Fibroblast of peridontal ligament (primary cell): ENCODE measurements around the gene TMEM97.

Source experiments
- DNase-seq: peaks from one replicate; pipeline ENCODE4 v3.0.0-alpha.2; 2010; ENCODE audit errors: extremely low read depth

TMEM97 gene

GRCh38 chr17:28365487-28365886 is 46.5 kb downstream of the TMEM97 start:
- no peak for DNase-seq

- DNase-seq, result no peak
These were observed 47.6 kb downstream of the TMEM97 start for GRCh38 chr17:28366605-28367004.

GRCh38 chr17:28367641-28368305 is 48.8 kb downstream of the TMEM97 start:
- no peak for DNase-seq

GRCh38 chr17:28368306-28368831 is 49.4 kb downstream of the TMEM97 start:
- no peak for DNase-seq

DNA sequence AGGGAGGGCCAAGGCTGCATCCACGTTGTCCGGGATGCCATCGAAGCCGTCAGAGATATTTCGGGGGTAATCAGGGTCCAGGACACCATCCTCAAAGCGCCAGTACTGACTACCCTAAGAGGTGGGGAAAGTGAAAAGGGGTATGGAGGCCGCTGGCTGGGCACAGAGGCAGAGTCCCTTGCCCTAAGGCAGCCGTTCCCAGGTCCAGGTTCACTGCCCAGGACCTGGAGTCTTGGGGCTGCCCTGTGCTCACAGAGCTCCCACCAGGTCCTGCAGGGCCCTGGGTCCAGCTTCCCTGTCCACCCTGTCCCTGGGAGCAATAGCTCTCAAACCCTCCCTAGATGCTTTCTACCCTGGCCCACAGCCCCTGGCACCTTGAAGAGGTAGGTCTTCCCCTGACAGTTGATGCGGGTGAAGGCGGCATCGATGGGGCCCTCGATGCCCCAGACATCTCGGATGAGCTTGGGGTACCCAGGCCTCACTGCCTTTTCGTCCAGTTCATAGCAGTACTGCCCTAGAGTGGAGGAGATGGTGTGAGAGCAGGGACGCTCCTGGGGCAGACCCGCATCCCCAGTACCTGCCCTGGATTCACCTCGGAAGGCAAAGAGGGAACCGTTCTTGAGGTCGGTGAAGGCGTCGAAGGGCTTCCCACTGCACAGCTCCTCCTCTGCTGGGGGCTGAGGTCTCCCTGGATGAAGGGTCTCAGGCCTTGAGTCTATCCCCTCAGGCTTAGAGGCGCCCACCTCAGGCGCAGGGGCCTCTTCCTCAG is 50.1 kb downstream of the TMEM97 start:
- no peak for DNase-seq

DNA sequence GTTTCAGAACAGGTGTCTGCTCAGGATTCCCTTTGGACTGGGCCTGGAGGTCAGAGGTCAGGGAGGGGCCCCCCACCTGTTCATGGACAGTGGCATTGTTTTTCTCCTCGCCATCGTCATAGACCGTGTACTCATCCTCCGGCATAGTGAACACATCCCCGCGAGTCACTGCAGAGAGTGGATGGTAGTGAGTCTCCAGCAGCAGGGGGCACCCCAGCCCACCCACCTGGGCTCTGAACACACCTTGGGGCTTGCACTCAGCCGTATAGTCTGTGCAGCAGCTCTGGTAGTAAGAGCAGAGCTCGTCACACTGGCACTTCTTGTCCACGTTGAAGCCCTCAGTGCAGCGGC is 50.7 kb downstream of the TMEM97 start:
- no peak for DNase-seq

DNA sequence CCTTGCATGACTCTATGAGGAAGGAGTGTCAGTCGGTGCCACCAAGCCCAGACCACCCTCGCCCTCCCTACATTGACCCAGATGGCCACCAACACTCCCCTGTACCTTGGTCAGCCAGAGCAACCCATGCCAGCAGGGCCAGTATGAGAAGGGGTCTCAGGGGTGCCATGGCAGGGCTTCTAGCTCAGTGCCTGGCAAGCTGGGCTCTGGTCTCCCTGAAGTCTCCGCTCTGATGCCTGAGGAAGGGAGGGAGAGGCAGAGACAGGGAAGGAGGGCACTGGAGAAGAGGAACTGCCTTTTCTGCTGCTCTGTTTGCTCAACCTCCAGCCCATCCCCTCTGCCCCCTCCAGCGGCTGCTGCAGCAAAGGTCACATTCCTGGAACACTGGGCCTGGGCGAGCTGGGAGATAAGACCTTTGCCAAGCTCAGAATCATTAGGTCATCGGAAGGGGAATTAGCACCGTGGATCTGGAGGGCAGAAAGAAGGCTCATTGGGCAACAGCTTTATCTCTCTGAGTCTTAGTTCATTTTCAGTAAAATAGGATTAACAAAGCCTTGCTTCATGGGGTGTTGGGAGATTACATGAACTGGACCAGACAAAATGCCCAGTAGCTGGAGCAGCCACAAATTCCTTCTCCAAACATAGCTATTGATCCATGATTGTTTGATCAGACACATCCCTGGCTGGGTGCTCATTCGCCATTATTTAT is 51.2 kb downstream of the TMEM97 start, which contains the start of gene VTN:
Gene VTN, minus strand, starts transcription at position 273 of the 709 bp plus-strand sequence. Its CDS starts 104 bp downstream, at position 169.
- DNase-seq, result peak; percentile 23

DNA sequence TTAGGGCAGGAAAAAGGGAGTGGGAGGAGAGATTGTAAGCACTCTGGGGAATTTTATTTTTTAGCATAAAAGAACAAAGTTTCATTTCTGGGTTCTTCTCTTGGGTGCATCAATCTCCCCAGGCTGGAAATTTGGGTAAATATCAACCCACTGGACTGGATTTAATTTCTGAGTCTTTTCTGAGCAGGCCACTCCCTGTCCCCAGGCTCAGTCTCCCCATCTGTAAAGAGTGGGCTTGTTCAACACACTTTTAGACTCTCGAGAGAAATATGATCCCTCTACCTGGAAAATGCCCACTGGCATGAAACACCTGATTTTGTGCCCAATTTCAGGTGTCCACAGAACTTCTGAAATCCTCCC is 51.7 kb downstream of the TMEM97 start:
- no peak for DNase-seq

DNA sequence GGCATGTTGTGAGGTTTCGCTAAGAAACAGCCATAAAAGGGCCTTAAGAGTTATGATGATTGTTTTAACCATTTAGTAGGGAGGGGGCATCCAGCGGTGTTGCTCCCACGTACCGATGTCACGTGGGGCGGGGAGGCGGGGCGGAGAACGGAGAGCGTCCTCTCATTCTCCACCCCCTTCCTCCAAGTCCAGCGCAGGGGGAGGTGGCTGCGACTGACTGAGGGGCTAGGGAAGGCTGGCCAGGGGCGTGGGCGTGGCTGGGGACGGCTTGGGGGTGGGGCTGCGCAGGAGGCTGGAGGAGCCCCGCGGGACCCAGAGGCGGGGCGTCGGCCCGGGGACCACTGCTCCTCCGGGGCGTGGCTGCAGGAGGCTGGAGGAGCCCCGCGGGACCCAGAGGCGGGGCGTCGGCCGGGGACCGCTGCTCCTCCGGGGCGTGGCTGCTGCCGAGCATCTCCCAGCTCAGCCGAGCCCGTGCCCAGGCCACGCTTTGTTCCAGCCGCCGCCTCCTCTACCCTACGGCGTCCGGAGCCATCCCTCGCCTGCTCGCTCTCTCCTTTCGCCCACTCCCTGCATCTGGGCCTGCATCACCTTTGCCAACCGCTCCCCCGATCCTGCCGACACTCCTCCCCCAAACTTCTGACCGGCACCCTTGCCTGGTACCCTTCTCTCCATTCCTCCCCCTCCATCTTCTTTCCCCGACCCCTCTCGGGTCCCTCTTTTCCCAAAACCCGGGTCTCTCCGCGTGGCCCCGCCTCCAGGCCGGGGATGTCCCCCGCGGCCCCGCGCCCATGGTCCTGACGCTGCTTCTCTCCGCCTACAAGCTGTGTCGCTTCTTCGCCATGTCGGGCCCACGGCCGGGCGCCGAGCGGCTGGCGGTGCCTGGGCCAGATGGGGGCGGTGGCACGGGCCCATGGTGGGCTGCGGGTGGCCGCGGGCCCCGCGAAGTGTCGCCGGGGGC is 52.5 kb downstream of the TMEM97 start, which contains the start of gene SARM1:
Gene SARM1, plus strand, starts transcription at position 450 of the 958 bp plus-strand sequence. Its CDS starts 339 bp downstream, at position 789.
- peak; percentile 75 for DNase-seq

DNA sequence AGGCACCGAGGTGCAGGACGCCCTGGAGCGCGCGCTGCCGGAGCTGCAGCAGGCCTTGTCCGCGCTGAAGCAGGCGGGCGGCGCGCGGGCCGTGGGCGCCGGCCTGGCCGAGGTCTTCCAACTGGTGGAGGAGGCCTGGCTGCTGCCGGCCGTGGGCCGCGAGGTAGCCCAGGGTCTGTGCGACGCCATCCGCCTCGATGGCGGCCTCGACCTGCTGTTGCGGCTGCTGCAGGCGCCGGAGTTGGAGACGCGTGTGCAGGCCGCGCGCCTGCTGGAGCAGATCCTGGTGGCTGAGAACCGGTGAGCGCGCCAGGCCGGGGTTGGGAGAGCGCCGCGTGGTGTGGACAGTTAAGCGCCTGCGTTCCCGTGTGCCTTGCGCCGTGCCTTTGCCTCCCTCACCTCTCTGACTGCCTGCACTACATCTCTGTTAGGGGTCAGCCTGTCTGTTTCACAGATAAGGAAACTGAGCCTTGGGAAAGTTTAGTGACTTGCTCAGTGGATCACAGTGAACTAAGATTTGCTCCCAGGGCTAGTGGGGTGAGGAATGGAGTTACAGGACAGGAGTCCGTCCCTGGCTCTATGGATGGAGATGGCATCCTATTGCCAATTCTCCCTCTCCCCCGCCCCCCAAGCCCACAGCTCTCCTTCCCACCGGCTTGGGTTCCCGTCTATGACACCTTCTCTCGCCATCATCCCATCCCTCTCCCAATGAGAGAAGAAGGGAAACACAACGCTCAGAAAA is 53.4 kb downstream of the TMEM97 start:
- DNase-seq, result peak; percentile 20

GRCh38 chr17:28372945-28373274 is 53.9 kb downstream of the TMEM97 start:
- DNase-seq, result no peak
